ENCODE data around the gene LHX6. TPM values are rescaled to one million over a fixed set of nuclear protein-coding genes. Genes with fewer than 3 reads are reported as not detected.

LHX6 gene
- total RNA-seq, 1 experiment from 2014 or later = 1.5 TPM

GRCh38 chr9:122195875-122196274, 32.9 kb downstream of the LHX6 start:
- TF ChIP-seq ZNF317 (CRISPR knock-in tag; IDR thresholded peaks at IDR 0.05; ENCODE audit: borderline replicate concordance, low read depth) (no peak), AR (CRISPR knock-in tag; IDR thresholded peaks at IDR 0.05) (no peak), ZBTB43 (CRISPR knock-in tag; IDR thresholded peaks at IDR 0.05) (no peak), ZNF219 (CRISPR knock-in tag; IDR thresholded peaks at IDR 0.05; ENCODE audit: borderline replicate concordance) (no peak), FOXP4 (CRISPR knock-in tag; IDR thresholded peaks at IDR 0.05) (no peak), ELF4 (CRISPR knock-in tag; IDR thresholded peaks at IDR 0.05; ENCODE audit: low read depth) (no peak), PRRX2 (CRISPR knock-in tag; IDR thresholded peaks at IDR 0.05) (no peak), ERG (CRISPR knock-in tag; IDR thresholded peaks at IDR 0.05) (no peak), ATF1 (CRISPR knock-in tag; IDR thresholded peaks at IDR 0.05) (no peak), ARID4B (CRISPR knock-in tag; IDR thresholded peaks at IDR 0.05; ENCODE audit: borderline replicate concordance) (no peak), TEAD4 (CRISPR knock-in tag; IDR thresholded peaks at IDR 0.05) (no peak), FOXK1 (CRISPR knock-in tag; IDR thresholded peaks at IDR 0.05) (no peak), KAT7 (CRISPR knock-in tag; IDR thresholded peaks at IDR 0.05; ENCODE audit: borderline replicate concordance) (no peak), PREB (CRISPR knock-in tag; IDR thresholded peaks at IDR 0.05; ENCODE audit: borderline replicate concordance) (no peak), SP1 (CRISPR knock-in tag; conservative IDR thresholded peaks at IDR 0.05) (no peak), ATF6 (CRISPR knock-in tag; IDR thresholded peaks at IDR 0.05) (no peak), TP53 (CRISPR knock-in tag; IDR thresholded peaks at IDR 0.05) (no peak), IRF1 (CRISPR knock-in tag; IDR thresholded peaks at IDR 0.05) (no peak)
- Mint-ChIP-seq H3K27ac (no peak overlapping the region), H3K9me3 (no peaks in the 10 kb centered on the region), H3K36me3 (no peaks in the 10 kb centered on the region), H3K4me1 (peaks cover 23% of the 10 kb centered on the region), H3K4me3 (no peak overlapping the region), H3K27me3 (ENCODE audit: low read depth) (no peaks in the 10 kb centered on the region)
- DNase-seq (ENCODE audit: low spot score) = no peak
- no peak for ATAC-seq
- ChIA-PET CTCF (no interaction called here), POLR2A (no interaction called here)

Data from WTC11 (cell line).